GM19193 (cell line): ENCODE results near the gene PLCB4.

ENCODE experiments used
- POLR2A ChIP-seq: IDR thresholded peaks from 4 replicates; pipeline ENCODE4 v1.6.1; 2011; ENCODE audit not compliant: insufficient read depth, insufficient read length; ENCODE audit errors: extremely low read depth

The PLCB4 gene

DNA sequence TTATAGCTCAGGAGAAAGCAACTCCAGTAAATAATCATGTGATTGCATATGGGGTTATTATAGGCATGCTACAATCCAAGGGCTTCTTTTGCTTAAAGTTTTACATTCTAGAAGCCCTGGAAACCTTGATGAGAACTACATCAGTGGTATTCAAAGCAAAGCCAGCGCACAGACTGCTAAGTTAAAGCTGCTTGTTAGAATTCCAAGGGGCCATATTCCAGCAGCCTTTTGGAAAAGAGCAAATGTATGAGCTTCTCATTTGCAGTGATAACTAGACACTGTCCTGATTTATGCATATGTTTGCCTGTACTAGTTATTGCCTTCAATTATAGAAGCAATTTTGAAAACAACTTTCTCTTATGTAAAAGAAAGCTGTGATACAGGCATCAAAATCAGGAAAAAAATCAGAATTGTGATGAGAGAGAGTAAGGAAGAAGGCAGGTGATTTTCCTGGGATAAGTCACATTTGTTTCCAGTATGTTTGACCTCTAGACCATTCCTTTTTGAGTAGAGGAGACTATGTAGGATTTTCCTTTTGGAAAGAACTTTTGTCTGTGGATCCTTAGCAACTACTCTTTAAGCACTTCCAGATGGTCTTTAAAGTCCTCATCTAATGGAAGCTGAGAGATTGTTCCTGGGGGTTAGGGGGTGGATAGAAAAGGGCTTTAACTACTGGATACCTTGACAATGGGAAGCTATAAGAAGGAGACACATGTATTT is 159.2 kb downstream of the PLCB4 start:
- TF ChIP-seq POLR2A, result no peak

DNA sequence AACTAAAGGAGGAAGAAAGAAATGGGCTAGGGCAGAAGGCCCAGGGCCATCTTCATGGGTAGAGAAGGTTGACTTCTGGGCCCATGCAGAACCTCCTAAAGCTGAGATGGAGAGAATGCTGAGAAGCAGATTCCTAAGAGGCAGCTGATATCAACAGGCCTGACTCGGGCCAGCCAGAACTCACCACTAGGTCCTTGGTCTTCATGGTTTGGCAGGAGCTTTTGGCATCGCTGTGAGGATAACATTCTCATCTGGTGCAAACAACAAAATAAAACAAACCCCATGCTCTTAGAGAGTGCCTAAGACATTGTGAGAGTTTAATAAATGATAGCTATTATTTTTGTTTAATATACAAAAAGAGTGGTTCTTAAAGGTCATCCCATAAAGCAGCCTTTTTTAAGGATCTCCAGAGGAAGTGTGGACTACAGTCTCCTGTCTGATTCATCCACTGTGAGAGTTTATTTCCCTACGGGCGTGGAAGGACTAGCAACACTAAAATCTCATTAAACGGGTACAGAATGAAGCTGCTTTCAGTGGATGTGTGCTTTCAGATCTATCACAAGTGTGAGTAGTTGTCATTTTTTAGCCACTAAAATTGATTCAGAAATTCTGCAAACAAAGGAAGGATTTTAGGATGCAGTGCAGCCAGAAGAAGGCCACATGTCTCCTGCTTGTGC is 160.0 kb downstream of the PLCB4 start:
- no peak for TF ChIP-seq POLR2A

DNA sequence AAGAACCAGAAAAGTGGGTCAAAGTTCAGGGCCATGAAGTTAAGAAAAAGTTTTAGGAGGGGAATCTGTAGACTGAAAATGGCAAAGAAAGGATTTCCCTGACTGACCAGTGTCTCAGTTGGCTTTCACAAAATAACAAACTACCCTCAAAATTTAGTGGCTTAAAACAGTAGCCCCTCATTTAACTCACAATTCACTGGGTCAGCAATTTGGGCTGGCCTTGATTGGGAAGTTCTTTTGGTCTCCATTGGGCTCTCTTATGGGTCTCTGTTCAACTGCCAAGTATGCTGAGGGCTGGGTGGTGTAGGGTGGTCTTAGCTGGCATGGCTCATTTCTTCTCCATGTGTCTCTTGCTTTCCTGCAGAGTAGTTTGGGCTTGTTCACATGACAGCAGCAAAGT is 161.5 kb downstream of the PLCB4 start:
- TF ChIP-seq POLR2A, result no peak

DNA sequence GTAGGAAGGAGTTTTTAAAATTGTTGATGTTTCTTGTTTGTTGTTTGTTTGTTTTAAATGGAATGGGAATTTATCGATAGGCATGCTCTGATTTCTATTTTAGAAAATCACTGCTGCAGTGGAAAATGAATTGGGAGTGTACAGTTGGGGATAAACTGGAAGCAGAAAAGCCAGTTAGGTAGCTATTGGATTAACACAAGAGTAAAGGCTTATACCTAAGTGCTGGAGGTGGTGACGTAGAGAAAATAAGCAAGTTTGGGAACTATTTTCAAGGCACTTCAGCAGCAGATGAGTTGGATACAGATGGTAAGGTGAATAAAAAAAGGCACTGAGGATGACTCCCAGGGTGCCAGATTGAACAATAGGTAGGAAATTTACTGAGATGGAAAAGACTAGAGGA is 164.9 kb downstream of the PLCB4 start:
- no peak for TF ChIP-seq POLR2A

DNA sequence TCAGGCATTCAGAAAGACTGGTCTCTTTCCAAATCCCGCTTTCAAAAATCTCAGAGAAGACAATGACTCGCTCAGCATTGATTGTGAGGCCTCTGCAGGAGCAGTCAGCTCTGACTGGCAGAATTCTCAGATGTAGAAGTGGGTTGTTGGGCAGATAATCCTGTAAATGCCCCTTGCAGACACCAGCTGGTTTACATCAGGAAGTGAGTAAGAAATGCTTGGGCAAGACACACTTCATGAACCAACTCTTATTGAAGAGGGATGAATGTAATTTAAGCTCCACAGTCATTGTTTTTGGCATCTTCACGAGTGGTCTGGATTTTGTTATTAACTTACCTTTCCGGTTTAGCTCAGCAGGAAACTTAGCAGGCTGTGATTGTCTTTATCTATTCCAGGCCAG is 166.6 kb downstream of the PLCB4 start:
- TF ChIP-seq POLR2A, result no peak

DNA sequence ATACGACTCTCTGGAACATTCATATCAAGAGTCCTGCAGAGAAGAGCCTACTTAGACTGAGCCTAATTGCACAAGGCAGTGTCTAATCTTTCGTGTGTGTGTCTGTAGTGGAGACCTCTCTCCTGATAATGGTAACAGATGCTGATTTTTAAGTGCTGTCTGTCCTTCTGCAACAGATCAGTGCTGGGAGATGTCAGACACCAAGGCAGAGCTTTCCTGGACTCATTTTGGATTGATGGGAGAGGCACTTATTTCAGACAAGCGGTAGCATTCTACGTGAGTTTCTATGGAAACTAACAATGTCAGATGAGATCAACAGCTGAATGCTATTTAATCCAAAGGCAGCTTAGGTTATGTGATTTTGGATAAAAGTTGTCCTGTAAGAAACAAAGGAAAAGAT is 167.6 kb downstream of the PLCB4 start:
- TF ChIP-seq POLR2A, result no peak

DNA sequence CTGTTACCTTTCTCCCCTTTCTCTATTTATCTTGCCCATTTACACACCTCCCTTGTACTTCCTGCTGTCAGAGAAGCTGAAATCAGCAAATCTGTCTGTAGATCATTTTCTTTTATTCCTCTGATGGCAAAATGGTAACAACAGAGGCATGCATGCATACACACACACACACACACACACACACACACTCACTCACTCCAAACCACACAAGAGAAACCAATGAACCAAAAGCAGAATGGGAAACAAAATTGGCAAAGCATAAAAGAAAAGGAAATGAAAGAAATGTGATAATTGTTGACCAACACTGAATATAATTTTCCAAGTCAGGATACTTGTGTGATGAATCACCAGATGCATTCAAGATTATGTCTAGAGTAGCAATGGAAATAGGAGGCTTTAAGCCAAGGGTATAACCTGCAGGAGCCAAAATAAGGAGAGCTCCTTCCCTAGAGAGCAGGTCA is 172.4 kb downstream of the PLCB4 start:
- no peak for TF ChIP-seq POLR2A

DNA sequence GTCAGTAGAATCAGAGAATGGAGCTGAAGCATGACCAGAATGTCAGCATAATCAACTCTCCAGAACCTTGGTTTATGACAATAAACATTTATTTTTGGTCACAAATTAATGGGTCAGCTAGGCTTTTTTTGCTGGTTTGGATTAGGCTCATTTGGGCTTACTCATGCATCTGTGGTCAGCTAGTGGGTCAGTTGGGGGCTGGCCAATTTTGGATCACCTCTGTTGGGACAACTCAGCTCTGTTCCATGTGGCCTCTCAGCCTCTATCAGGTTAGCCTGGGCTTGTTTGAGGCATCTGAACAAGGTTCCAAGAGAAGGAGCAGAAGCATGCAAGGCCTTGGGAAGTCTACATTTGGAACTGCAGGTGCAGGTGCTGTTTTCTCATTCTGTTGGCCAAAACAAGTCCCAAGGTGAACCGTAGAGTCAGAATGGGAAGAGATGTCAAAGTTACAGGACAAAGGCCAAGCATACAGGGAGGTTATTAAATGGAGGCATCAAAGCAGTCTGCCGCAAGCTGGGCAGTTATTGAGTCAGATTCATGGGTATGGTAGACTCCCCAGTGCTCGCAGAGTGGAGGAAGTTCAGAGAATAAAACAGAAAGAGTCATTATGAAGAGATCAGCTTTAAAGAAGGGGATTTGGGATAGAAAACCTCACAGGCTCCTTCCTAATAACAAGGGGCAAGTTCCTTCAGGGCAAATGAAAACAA is 173.0 kb downstream of the PLCB4 start:
- TF ChIP-seq POLR2A, result no peak

DNA sequence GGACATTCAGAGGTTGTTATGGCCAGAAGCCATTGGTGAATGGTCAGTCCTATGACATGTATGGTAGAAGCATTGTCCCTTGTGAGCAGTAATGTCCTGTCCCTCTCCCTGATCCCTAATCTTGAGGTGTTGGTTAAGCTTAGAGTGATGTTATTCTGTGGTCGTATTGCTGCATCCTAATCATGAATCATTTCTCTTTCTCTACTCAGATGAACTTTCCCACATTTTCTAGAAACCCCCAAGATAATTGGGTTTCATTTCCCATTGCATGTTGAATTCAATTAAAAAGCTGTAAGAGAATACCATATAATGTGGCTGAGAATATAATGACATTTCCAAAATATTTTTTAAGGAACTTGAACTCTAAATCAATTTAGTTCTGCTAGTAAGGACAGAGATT is 175.1 kb downstream of the PLCB4 start:
- TF ChIP-seq POLR2A, result no peak

DNA sequence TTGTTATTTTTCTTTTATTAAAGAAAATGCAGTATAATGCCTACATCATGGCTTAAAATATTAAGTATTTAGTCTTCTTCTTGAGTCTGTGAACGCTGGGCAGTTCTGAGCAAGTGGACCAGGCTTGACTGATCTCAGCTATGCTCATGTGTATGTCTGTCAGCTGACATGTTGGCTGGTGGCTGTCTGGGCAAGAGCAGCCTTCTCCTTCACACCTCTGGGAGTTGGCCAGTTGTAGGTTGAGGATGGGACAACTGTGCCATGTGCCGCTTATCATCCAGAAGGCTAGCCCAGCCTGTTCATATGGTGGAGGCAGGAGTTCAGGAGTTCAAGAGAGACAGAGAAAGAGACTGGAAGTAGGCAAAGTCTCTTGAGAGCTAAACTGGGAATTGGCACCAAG is 175.9 kb downstream of the PLCB4 start:
- TF ChIP-seq POLR2A, result no peak

DNA sequence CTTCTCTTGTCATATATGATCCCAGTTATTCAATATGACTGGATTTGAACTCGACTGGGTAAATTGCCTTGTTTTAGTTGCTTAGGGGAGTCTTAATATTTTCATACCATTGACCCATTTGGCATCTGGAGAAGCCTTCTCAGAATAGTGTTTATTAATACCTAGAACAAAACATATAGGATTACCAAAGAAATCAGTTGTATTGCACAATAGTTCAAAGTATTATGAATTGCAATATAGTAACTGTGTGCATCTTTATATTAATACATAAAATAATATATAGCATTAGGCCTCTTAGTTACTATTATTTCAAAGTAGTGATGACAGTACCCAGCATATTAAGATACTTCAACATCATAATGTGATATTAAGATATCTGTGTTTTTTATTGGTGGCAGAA is 177.8 kb downstream of the PLCB4 start:
- no peak for TF ChIP-seq POLR2A

DNA sequence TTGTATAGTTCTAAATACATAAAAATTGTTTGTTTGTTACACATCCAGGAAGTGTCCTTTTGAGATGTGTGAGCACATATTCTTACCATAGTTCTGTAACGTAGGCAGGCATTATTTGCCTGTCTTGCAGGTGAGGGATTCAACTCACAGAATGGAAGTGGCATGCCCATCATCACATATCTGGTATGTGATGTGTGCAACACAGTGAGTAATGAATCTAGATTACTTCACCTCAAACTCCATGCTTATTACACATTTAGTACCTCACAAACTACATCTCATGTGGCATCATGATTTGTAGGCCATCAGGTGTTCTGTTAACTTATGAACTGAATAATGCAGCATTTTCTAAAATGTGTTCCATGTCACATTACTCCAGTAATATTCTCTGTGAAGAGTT is 181.6 kb downstream of the PLCB4 start:
- TF ChIP-seq POLR2A, result no peak

DNA sequence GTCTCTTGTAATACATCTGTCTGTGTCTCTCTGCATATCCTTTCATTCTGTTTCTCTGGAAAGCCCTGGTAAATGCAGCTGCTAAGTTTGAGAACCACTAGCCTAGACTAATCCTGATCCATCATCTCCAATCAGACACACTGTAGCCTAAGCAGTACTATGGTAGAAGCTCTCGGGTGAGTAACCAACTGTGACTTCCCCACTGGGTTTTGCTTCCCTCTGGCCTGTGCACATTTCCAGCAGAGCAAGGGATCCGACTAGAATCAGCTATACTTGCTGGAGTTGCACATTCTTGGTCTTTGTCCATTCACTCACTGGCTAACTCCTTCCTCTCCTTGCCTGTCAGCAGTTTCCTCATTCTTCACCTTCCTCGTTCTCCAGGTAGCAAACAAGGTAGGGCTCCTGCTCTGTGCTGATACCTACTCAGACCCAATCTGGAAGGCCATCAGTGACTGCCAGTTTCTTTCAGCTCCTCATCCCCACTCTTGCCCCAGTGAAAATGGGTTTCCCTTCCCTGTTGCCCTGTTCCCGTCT is 184.2 kb downstream of the PLCB4 start:
- no peak for TF ChIP-seq POLR2A

DNA sequence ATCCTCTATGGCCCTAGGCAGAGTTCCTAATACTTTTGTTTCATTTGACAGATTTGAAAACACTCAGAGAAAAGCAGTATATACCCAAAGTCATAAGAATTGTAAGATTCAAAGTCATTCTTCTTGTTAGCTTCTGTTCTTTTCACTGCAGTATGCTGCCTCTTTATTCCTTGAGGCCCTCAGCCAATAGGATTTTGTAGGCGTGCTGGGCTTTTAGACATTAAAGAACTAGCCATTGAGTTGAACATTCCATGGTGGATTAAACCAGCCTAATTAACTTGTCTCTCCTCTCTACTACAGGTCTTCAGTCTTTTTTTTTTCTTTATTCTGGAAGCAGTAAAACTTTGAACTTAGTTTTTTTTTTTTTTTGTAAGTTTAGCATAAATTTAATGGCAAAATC is 186.3 kb downstream of the PLCB4 start:
- no peak for TF ChIP-seq POLR2A

DNA sequence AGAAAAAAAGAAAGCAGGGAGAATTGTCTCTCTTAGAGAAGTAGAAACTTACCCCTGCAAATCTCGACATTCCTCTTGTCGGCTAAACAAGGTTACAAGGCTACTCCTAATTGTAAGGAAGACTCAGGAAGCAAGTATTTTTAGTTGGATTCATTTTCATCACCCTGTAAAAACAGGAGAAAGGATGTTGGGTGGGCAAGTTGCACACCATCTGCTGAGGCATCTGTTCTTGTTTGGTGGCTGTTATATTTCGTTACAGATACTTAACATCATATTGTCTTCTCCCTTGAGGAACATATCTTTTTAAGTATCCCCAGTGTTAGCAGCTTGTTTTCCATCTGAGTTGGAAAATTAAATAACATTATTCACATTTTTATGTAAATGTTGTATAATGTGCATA is 187.5 kb downstream of the PLCB4 start:
- no peak for TF ChIP-seq POLR2A
